Measurements from ENCODE around the gene ZNG1A.
"Not testable (repeated sequence)": the region's sequence is repeated elsewhere in the genome, so short reads cannot be mapped to it uniquely, and the experiment has no call there.

The ZNG1A gene

GRCh38 chr9:93909-94308, 84.9 kb downstream of the ZNG1A start:
- not testable (repeated sequence) for H3K9me3 ChIP-seq (ENCODE audit: control insufficient read depth, insufficient read depth, low read length); H3K4me3 ChIP-seq (ENCODE audit: low read depth, low read length); H3K27me3 ChIP-seq (ENCODE audit: control insufficient read depth, insufficient read depth, low read length); H3K36me3 ChIP-seq (ENCODE audit: control insufficient read depth, insufficient read depth, low read length); H3K27ac ChIP-seq (ENCODE audit: low read depth, low read length); H3K4me1 ChIP-seq (ENCODE audit: control insufficient read depth, insufficient read depth, low read length); H3K9ac ChIP-seq (ENCODE audit: low read depth, low read length)

GRCh38 chr9:90851-91250, 88.0 kb downstream of the ZNG1A start:
- H3K9me3 ChIP-seq (ENCODE audit: control insufficient read depth, insufficient read depth, low read length); H3K9ac ChIP-seq (ENCODE audit: low read depth, low read length); H3K4me1 ChIP-seq (ENCODE audit: control insufficient read depth, insufficient read depth, low read length); H3K4me3 ChIP-seq (ENCODE audit: low read depth, low read length); H3K27me3 ChIP-seq (ENCODE audit: control insufficient read depth, insufficient read depth, low read length); H3K36me3 ChIP-seq (ENCODE audit: control insufficient read depth, insufficient read depth, low read length); H3K27ac ChIP-seq (ENCODE audit: low read depth, low read length): not testable (repeated sequence)

DNA sequence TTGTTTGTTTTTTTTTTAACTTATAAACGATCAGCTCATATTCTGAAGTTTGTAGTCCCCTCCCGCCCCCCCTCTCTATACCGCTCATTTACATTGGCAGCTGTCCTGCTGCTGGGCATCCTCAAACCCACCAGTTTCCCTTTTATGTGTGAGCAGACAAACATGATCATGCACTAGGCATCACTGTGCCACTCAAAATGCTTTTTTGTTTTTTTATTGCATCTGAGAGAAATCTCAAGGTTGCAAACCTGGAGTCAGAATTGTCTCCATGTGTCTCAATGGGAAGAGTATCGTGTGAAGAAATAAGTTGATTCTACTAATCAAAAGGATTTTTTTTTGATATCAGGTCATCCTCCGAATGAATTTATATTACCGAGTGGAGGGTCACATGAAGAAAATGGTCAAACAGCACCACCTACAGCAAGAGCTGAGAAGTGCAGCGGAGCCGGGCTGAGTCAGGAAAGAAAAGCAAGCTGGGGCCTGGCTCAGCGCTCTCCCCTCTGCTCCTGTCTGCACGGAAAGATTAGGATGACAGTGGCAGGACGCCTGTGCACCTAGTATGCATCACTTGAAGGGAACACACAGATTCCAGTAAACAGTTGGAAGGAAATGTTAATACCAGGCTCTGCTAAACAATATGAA, 90.3 kb downstream of the ZNG1A start:
- H3K9me3 ChIP-seq (ENCODE audit: control insufficient read depth, insufficient read depth, low read length); H3K4me1 ChIP-seq (ENCODE audit: control insufficient read depth, insufficient read depth, low read length); H3K9ac ChIP-seq (ENCODE audit: low read depth, low read length); H3K27ac ChIP-seq (ENCODE audit: low read depth, low read length); H3K36me3 ChIP-seq (ENCODE audit: control insufficient read depth, insufficient read depth, low read length); H3K27me3 ChIP-seq (ENCODE audit: control insufficient read depth, insufficient read depth, low read length); H3K4me3 ChIP-seq (ENCODE audit: low read depth, low read length): not testable (repeated sequence)

DNA sequence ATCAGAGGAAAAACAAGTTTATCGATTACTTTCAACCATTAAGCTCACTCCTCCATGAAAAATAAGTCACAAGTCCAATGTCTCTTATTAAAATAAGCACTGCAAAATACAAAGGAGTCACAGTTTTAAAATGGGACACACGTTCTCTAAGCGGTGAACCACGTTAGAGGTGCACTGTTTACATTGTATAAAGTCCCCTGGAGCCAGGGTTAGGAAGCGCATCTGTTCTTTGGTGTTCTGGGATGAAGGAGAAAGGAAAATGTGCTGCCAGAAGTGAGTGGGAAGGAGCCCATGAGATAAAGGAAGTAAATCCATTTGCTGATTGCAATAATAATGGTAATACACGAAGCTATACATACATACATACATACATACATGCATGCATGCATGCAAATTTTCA, 91.0 kb downstream of the ZNG1A start:
- H3K9me3 ChIP-seq (ENCODE audit: control insufficient read depth, insufficient read depth, low read length); H3K4me1 ChIP-seq (ENCODE audit: control insufficient read depth, insufficient read depth, low read length); H3K9ac ChIP-seq (ENCODE audit: low read depth, low read length); H3K27ac ChIP-seq (ENCODE audit: low read depth, low read length); H3K4me3 ChIP-seq (ENCODE audit: low read depth, low read length); H3K36me3 ChIP-seq (ENCODE audit: control insufficient read depth, insufficient read depth, low read length); H3K27me3 ChIP-seq (ENCODE audit: control insufficient read depth, insufficient read depth, low read length): not testable (repeated sequence)

- H3K4me3 ChIP-seq (ENCODE audit: low read depth, low read length); H3K36me3 ChIP-seq (ENCODE audit: control insufficient read depth, insufficient read depth, low read length); H3K9ac ChIP-seq (ENCODE audit: low read depth, low read length); H3K27me3 ChIP-seq (ENCODE audit: control insufficient read depth, insufficient read depth, low read length); H3K4me1 ChIP-seq (ENCODE audit: control insufficient read depth, insufficient read depth, low read length); H3K9me3 ChIP-seq (ENCODE audit: control insufficient read depth, insufficient read depth, low read length); H3K27ac ChIP-seq (ENCODE audit: low read depth, low read length): not testable (repeated sequence)
These were observed 91.8 kb downstream of the ZNG1A start for GRCh38 chr9:87105-87504.

GRCh38 chr9:86697-87096, 92.2 kb downstream of the ZNG1A start:
- H3K4me3 ChIP-seq (ENCODE audit: low read depth, low read length); H3K9me3 ChIP-seq (ENCODE audit: control insufficient read depth, insufficient read depth, low read length); H3K4me1 ChIP-seq (ENCODE audit: control insufficient read depth, insufficient read depth, low read length); H3K27me3 ChIP-seq (ENCODE audit: control insufficient read depth, insufficient read depth, low read length); H3K36me3 ChIP-seq (ENCODE audit: control insufficient read depth, insufficient read depth, low read length); H3K9ac ChIP-seq (ENCODE audit: low read depth, low read length); H3K27ac ChIP-seq (ENCODE audit: low read depth, low read length): not testable (repeated sequence)

GRCh38 chr9:82932-83689, 95.7 kb downstream of the ZNG1A start:
- H3K9me3 ChIP-seq (ENCODE audit: control insufficient read depth, insufficient read depth, low read length); H3K27ac ChIP-seq (ENCODE audit: low read depth, low read length); H3K4me1 ChIP-seq (ENCODE audit: control insufficient read depth, insufficient read depth, low read length); H3K36me3 ChIP-seq (ENCODE audit: control insufficient read depth, insufficient read depth, low read length); H3K4me3 ChIP-seq (ENCODE audit: low read depth, low read length); H3K9ac ChIP-seq (ENCODE audit: low read depth, low read length); H3K27me3 ChIP-seq (ENCODE audit: control insufficient read depth, insufficient read depth, low read length): not testable (repeated sequence)

DNA sequence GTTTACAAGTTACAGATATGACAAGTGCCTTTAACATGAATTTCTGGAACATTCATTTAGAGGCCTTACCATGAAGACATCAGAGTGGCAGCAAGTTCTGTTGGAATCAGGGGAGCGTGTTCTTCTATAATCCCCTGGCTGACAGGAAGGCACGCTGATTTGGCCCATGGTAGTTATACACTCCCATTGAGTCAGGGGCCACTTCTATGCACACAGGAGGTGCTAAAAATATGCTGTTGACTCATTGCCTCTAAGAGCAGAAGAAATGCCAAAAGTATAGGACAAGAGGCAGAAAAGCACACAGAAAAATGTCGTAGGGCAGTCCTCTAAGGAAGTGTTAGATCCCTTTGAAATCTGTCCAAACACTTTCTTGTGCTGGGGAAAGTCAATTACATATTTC, 100.5 kb downstream of the ZNG1A start:
- not testable (repeated sequence) for H3K9ac ChIP-seq (ENCODE audit: low read depth, low read length); H3K4me1 ChIP-seq (ENCODE audit: control insufficient read depth, insufficient read depth, low read length); H3K4me3 ChIP-seq (ENCODE audit: low read depth, low read length); H3K9me3 ChIP-seq (ENCODE audit: control insufficient read depth, insufficient read depth, low read length); H3K36me3 ChIP-seq (ENCODE audit: control insufficient read depth, insufficient read depth, low read length); H3K27ac ChIP-seq (ENCODE audit: low read depth, low read length)
- H3K27me3 ChIP-seq (ENCODE audit: control insufficient read depth, insufficient read depth, low read length), result peaks cover 18% of the 10 kb centered on the region

- H3K27me3 ChIP-seq (ENCODE audit: control insufficient read depth, insufficient read depth, low read length), result peaks cover 32% of the 10 kb centered on the region
- H3K4me3 ChIP-seq (ENCODE audit: low read depth, low read length); H3K9ac ChIP-seq (ENCODE audit: low read depth, low read length); H3K9me3 ChIP-seq (ENCODE audit: control insufficient read depth, insufficient read depth, low read length); H3K4me1 ChIP-seq (ENCODE audit: control insufficient read depth, insufficient read depth, low read length); H3K36me3 ChIP-seq (ENCODE audit: control insufficient read depth, insufficient read depth, low read length); H3K27ac ChIP-seq (ENCODE audit: low read depth, low read length): not testable (repeated sequence)
These were observed 102.5 kb downstream of the ZNG1A start for GRCh38 chr9:76389-76788.

- not testable (repeated sequence) for H3K27ac ChIP-seq (ENCODE audit: low read depth, low read length); H3K36me3 ChIP-seq (ENCODE audit: control insufficient read depth, insufficient read depth, low read length)
- H3K4me3 ChIP-seq (ENCODE audit: low read depth, low read length), result peak overlapping the region; percentile 47; the same call in 1 of the 2 replicates
These were observed 104.8 kb downstream of the ZNG1A start for GRCh38 chr9:73900-74525.

DNA sequence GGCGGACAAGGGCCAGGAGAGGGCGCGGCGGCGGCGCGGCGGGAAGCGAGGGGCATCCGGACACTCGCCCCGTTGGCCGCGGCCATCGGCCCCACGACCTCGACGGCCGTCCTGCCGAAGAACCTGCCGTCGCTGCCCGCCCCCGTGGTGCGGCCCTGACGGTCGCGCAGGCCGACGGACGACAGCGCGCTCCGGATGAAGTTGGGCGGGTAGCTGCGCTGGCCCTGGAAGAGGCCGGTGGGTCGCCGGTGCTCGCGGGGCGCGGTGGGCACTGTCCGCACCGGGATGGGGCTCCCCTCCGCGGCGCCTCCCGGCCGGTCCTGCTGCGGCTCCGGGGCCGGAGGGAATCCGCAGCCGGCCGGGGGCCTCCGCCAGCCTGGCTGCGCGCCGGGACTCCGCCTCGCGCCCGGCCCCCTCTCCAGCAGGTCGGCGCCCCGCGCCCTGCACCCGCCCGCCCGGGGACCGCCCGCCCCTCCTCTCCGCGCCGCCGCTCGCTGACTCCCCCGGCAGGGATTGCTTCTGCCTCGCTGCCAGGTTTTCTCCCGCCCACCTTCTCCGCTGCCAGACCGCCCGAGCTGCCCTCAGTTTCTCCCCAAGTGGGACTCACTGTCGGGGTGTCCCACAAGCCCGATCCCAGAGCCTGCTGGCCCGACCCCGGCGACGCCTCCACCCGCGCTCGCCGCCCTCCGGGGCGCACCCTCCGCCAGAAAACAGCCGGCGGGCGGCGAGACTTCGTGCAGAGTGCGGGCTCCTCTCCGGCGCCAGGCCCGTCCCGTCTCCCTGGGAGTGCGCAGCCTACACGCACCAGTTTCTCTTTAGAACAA, 105.6 kb downstream of the ZNG1A start:
- H3K9ac ChIP-seq (ENCODE audit: low read depth, low read length); H3K9me3 ChIP-seq (ENCODE audit: control insufficient read depth, insufficient read depth, low read length); H3K36me3 ChIP-seq (ENCODE audit: control insufficient read depth, insufficient read depth, low read length); H3K4me1 ChIP-seq (ENCODE audit: control insufficient read depth, insufficient read depth, low read length); H3K27ac ChIP-seq (ENCODE audit: low read depth, low read length): not testable (repeated sequence)
- H3K4me3 ChIP-seq (ENCODE audit: low read depth, low read length), result peak overlapping the region; percentile 47
- H3K27me3 ChIP-seq (ENCODE audit: control insufficient read depth, insufficient read depth, low read length), result peaks cover 32% of the 10 kb centered on the region

More at GRCh38 chr9:73900-74525, 104.8 kb downstream of the ZNG1A start:
- not testable (repeated sequence) for H3K4me1 ChIP-seq (ENCODE audit: control insufficient read depth, insufficient read depth, low read length); H3K9me3 ChIP-seq (ENCODE audit: control insufficient read depth, insufficient read depth, low read length); H3K9ac ChIP-seq (ENCODE audit: low read depth, low read length)
- peaks cover 32% of the 10 kb centered on the region for H3K27me3 ChIP-seq (ENCODE audit: control insufficient read depth, insufficient read depth, low read length)
